GM21528 (cell line): ENCODE data around the gene PTPN6.

ENCODE experiments used
- ATAC-seq: cut with Tn5 transposase; IDR thresholded peaks from one replicate; pipeline ENCODE4 v1.9.1; 2021; ENCODE audit warnings: mild to moderate bottlenecking, moderate library complexity; ENCODE audit not compliant: unreplicated experiment, low FRiP score

Gene PTPN6

DNA sequence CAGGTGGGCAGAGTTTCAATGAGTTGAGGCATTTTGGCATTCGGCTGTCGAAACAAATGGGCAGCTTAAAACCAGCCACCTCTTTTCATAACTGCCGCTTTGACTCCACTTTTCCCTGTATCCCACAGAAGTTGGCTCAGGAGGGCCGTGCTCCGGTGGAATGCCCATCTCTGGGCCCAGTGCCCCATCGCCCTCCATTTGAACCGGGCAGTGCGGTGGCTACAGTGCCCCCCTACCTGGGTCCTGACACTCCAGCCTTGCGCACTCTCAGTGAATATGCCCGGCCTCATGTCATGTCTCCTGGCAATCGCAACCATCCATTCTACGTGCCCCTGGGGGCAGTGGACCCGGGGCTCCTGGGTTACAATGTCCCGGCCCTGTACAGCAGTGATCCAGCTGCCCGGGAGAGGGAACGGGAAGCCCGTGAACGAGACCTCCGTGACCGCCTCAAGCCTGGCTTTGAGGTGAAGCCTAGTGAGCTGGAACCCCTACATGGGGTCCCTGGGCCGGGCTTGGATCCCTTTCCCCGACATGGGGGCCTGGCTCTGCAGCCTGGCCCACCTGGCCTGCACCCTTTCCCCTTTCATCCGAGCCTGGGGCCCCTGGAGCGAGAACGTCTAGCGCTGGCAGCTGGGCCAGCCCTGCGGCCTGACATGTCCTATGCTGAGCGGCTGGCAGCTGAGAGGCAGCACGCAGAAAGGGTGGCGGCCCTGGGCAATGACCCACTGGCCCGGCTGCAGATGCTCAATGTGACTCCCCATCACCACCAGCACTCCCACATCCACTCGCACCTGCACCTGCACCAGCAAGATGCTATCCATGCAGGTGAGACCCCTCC is 12.6 kb upstream of the PTPN6 start:
- ATAC-seq = no peak

DNA sequence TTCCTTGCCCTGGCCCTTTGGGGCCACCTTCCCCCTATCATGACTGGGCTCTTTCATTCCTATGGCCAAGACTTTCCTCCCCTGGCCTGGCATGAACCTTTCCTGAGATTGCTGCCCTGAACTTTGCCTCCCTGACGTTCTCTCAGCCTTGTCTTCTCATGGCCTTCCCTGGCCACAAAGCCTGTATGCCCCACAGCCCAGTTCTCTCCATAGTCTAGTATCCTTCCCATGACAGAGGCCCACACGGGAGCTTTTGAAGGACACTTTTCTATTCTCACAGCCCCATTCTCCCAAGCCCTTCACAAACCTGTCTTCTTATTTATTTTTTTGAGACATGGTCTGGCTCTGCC is 12.0 kb upstream of the PTPN6 start:
- ATAC-seq = no peak

DNA sequence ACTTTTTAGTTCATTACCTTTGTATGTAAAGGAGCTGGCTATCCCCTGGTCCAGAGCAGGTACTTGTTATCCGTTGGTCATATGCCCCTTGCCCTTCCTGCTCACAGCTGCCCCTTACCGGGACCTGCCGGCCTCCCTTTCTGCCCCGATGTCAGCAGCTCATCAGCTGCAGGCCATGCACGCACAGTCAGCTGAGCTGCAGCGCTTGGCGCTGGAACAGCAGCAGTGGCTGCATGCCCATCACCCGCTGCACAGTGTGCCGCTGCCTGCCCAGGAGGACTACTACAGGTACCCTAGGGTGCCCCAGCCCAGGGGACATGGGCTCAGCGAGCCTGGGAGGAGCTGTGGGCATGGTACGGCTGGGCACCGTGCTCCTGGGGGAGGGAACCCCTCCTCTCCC is 9.9 kb upstream of the PTPN6 start:
- ATAC-seq = no peak

DNA sequence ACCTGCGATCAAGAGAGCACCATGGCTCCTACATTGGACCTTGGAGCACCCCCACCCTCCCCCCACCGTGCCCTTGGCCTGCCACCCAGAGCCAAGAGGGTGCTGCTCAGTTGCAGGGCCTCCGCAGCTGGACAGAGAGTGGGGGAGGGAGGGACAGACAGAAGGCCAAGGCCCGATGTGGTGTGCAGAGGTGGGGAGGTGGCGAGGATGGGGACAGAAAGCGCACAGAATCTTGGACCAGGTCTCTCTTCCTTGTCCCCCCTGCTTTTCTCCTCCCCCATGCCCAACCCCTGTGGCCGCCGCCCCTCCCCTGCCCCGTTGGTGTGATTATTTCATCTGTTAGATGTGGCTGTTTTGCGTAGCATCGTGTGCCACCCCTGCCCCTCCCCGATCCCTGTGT is 9.4 kb upstream of the PTPN6 start:
- ATAC-seq = no peak

DNA sequence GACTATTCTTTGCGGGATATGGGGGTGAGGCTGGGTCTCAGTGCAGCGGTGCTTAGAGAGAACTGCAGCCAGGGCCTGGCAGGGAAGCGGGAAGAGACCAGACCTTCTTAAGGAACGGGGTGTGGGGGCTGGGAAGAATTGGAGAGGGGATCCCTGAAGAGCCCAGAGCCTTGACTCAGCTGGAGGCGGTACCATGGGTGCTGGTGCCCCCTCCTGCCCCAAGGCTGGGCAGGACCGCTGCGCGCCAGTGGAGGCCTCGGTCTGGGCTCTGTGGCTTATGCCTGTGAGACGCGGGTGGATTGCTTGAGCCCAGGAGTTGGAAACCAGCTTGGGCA is 8.9 kb upstream of the PTPN6 start:
- no peak for ATAC-seq

DNA sequence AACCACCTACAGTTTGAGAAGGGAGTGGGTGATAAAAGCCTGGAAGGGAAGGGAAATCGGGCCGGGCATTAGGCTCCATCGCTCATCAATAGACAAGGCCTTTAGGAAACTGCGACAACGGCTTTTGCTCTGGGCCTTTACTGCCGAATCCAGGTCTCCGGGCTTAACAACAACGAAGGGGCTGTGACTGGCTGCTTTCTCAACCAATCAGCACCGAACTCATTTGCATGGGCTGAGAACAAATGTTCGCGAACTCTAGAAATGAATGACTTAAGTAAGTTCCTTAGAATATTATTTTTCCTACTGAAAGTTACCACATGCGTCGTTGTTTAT is 7.8 kb upstream of the PTPN6 start:
- peak; percentile 24 for ATAC-seq

DNA sequence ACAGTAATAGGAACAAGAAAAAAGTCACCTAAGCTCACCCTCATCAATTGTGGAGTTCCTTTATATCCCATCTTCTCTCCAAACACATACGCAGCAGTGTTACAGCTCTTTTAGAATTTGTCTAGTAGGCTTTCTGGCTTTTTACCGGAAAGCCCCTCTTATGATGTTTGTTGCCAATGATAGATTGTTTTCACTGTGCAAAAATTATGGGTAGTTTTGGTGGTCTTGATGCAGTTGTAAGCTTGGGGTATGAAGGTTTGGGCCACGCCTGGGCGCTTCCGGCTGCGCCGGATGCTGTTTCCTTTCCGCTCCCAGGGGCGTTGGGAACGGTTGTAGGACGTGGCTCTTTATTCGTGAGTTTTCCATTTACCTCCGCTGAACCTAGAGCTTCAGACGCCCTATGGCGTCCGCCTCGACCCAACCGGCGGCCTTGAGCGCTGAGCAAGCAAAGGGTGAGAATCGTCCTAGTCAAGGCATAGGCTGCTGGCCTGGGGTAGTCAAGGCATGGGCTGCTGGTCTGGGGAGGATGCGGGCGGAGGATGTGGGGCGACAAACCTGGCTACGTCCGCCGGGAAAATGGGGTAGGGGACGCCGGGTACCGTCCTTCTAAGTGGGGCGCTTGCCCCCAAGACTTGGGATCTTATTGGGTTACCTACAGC is 7.3 kb upstream of the PTPN6 start, which contains the start of the genes C12orf57 and RNU7-1:
Gene C12orf57 (plus strand): TSS at position 301 of the 659 bp plus-strand sequence. CDS start 100 bp downstream, at position 401.
Gene RNU7-1 (plus strand): TSS at position 95 of the 659 bp plus-strand sequence.
- ATAC-seq = peak; percentile 25

DNA sequence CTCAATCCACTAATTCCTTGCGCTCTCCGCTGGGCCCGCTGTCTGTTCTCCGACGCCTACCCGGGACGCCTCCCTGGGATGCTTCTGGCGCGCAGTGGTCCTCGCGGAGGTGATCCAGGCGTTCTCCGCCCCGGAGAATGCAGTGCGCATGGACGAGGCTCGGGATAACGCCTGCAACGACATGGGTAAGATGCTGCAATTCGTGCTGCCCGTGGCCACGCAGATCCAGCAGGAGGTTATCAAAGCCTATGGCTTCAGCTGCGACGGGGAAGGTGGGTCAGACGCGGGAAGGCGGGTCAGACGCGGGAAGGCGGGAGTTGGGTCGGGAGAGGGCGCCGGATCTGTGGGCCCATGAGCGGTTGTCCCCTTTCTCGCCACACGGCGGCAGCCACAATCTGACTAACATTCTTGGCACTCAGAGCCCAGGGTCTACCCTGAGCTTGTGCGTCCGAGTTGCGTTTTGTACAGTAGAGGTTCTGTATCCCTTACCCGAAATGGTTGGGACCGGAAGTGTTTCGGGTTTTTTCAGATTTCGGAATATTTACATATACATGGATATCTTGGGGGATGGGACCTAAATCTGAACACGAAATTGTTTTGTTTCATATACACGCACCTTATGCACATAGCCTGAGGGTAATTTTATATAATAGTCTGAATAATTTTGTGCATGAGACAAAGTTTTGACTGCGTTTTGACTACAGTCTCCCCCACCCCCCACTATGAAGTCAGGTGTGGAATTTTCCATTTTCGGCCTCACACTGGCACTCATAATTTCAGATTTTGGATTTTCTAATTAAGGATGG is 6.6 kb upstream of the PTPN6 start:
- ATAC-seq = peak; percentile 27

DNA sequence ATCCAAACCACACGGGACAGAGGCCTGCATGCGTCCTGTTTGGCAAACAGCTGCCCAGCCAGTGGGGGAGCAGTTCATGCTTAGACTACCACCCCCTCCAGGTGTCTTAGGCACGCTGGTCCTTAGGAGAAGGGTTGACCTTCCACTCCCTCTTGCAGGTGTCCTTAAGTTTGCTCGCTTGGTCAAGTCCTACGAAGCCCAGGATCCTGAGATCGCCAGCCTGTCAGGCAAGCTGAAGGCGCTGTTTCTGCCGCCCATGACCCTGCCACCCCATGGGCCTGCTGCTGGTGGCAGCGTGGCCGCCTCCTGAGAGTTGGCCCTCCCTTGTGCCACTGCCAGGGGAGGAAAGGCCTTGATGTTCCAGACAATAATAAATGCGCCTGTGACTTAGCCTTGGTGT is 5.5 kb upstream of the PTPN6 start:
- no peak for ATAC-seq

DNA sequence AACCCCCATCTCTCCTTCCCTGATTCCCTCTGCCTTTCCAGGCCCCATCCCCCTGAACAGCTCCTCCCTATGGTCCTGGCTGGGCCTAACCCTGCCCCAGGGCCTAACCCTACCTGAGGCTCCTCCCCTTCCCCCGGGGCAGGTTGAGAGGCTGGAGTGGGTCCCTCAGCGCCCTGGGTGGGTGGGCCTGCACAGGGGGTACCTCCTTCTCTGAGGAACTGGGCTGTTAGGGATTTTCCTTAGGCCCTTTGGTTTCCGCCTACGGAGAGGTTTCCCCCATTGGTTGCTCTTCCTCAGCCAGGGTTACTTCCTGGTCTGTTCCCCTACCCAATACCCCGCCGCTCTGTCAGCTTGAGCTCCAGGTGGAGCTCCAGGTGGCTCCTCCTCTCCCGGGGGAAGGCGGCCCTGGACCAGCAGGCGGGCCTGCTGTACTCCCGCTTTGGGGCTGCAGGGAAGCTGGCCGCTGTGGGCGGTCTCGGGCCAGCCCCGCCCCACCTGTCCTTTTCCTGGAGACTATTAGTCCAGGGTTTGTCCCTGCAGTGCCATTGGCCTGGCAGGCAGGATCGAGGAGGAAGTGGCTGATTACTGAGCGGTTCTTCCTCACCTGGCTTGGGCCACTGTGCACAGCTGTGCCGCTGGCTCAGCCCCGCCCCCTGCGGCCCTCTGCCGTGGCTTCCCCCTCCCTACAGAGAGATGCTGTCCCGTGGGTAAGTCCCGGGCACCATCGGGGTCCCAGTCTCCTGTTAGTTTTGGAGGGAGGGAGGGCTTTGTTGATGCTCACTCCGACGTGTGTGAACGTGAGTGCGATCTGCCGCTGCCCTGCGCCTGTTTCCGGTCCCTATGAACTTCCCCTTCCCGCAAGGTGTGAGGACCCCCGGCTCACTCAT is 4.9 kb upstream of the PTPN6 start:
- peak; percentile 20 for ATAC-seq

DNA sequence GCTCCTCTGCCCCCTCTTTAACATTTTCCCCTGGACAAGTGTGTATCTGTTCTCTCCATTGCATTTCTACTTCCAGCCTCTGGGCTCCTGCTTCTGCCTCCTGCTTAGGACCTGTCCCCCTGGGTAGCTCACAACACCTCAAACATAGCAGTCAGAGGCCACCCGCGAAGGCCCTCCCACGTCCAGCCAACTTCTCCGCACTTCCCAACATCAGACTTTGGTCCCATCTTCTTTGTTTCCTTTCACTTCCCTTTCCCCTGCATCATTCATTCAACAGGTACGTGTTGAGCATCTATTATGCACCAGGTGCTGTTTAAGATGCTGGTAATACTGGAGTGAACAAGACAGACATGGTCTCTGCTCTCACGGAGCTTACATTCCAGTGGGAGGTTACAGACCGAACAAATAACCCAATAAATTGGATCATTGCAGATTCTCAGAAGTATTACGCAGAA is 4.2 kb upstream of the PTPN6 start:
- no peak for ATAC-seq

DNA sequence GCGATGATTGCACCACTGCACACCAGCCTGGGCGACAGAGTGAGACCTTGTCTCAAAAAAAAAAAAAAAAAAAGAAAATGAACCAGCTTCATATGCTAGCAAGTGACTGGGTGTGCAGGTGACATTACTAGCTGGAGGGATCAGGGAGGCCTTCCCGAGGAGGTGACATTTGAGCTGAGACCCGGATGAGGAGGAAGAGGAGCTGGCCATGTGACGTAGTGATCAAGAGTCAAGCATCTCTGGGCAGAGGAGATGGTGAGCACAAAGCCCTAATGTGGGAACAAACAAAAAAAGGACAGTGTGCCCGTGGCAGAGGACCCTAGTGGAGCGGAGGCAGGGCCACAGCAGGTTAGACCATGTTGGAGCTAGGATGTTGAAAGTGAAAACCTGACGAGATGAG is 3.5 kb upstream of the PTPN6 start:
- ATAC-seq = no peak

DNA sequence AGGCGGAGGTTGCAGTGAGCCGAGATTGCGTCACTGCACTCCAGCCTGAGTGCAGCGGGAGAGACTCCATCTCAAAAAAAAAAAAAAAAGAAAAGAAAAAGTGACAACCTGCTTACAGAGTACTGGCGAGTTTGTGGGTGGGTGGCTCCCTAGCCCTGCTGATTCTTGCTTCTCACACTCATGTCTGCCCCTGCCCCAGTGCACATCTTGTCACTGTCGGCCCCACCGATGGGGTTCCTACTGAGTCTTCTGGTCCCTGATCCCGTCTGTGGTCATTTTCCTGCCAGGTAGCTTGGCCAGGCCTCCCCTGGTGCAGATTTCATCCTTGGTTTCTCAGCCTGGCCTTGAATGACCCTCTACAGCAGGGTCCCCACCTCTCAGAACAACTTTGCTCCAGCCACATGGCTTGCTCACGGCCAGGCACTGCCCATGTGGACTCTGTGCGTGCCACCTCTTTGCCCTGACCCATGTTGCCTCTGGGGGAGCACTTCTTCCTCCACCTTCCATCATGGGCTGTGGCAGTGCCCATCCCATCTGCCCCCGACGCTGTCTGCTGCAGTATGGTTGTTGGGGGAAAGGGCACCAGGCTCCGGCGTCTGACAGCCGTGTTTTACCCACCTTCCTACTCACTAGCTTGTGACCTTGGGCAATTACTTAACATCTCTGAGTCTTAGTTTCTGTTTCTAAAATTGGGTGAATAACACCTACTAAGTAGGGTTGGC is 2.1 kb upstream of the PTPN6 start:
- no peak for ATAC-seq

DNA sequence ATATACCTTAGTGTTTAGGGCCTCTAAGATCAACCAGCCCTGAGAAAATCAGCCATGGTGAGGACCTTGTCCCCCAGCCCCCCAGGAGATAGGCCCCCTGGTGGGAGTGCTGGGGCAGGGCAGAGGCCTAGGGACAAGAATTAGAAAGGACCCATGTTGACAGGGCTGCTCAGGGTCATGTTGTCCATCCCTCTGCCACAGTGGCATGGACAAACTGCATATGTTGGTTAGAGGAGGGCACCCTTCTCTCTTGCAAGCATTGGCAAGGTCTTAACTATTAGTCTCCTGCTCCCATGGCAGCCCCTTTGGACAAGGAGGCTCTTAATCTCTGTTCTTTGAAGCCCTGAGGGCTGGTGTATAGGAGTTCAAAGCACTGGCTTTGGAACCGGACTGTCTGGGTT is 755 bp upstream of the PTPN6 start:
- no peak for ATAC-seq

DNA sequence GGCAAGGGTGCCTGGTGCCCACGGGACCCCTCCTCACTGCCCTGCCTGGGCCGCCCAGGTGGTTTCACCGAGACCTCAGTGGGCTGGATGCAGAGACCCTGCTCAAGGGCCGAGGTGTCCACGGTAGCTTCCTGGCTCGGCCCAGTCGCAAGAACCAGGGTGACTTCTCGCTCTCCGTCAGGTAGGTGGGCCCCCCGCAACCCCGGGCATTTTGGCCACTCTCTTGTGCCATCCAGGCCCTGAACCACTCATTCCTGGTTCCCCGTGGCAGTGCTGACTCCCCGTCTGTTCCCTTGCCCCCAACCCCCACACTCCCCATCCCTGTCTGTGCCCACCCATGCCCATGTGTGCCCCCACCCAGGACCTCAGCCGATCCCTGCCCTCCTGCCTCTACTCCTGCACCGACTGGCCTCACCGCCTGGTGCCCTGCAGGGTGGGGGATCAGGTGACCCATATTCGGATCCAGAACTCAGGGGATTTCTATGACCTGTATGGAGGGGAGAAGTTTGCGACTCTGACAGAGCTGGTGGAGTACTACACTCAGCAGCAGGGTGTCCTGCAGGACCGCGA is 480 bp downstream of the PTPN6 start:
- no peak for ATAC-seq

DNA sequence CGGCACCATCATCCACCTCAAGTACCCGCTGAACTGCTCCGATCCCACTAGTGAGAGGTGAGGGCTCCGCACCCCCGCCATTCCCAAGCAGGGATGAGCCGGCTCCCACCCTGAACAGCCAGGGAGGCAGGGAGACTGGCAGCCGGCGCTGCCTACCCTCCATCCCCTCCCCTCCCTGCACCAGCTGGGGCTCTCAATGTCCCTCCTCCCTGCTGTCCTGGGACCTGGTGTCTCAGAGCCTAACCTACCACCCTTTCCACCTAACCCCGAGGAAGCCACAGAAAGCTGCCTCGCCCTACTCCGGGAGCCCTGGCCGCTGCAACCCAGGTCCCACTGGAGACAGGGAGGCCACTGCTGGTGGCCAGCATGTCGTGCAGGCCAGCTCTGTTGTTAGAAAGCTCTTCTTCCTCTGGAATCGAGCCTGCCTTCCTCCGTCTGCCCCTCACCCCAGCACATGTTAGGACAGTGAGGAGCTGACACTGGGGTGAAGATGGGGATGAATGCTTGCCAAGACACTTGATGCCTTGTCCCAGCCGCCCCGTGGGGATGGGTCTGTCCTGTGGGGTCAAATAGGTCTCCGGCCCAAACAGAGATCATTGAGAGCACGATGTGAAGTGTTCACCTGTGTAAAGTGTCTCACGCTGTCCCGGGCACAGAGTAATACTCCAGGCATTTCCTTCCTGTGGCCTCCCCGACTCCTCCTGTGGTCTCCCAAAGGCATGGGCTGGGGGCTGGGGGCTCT is 1.1 kb downstream of the PTPN6 start:
- ATAC-seq = no peak

DNA sequence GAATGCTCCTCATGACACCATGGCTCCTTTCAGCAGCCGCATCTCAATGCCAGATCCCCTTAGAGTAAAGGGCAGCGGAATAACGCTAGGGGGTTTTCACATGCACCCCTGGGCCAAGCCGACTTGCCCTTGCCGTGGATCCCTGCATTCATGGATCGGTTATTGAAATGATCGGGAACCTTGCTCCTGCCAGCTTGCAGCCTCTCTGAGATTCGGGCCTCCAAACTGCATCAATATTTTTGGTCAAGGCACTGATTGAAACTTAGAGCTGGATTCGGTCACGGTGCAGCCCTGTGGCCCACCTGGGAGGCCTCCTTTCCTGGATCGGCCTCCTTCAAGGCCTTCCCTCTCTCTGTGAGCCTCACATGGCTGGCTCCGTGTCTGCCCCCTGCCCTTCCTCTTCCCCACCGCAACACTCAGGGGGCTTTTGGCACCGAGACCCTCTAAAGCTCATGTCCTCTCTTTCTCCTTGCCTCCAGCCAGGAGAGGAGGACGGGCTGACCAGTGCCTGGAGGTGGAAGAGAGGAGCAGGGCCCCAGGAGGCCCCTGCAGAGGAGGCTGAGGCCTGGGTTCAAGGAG is 1.8 kb downstream of the PTPN6 start:
- ATAC-seq = no peak
